ENCODE data around the gene TSPAN9. TPM values are rescaled to one million over a fixed set of nuclear protein-coding genes. Genes with fewer than 3 reads are reported as not detected.

The TSPAN9 gene
- polyA plus RNA-seq, 1 donor from 2014 or later = not detected

- peaks cover 0 to 4% (median 3%) of the 10 kb centered on the region in 3 donors for H3K4me1 Mint-ChIP-seq
- H3K9me3 Mint-ChIP-seq = peaks cover 0 to 4% (median 4%) of the 10 kb centered on the region in 3 donors
- no peaks in the 10 kb centered on the region for H3K27me3 Mint-ChIP-seq
- no peak overlapping the region for H3K27ac Mint-ChIP-seq
- peaks cover 1% of the 10 kb centered on the region for H3K36me3 Mint-ChIP-seq
- no peak overlapping the region for H3K4me3 Mint-ChIP-seq
These were observed 15.6 kb downstream of the TSPAN9 start for GRCh38 chr12:3092764-3093163.

GRCh38 chr12:3097186-3097804 lies 20.1 kb downstream of the TSPAN9 start:
- H3K4me1 Mint-ChIP-seq = peaks cover 0 to 10% (median 8%) of the 10 kb centered on the region in 3 donors
- H3K27ac Mint-ChIP-seq = no peak overlapping the region
- peaks cover 7% of the 10 kb centered on the region for H3K27me3 Mint-ChIP-seq
- peaks cover 5% of the 10 kb centered on the region for H3K36me3 Mint-ChIP-seq
- peak overlapping the region in 1 of 4 donors; percentile 63 for H3K4me3 Mint-ChIP-seq
- peaks cover 4 to 22% (median 21%) of the 10 kb centered on the region in 3 donors for H3K9me3 Mint-ChIP-seq

GRCh38 chr12:3097836-3098235 lies 20.7 kb downstream of the TSPAN9 start:
- Mint-ChIP-seq H3K27me3 (peaks cover 10% of the 10 kb centered on the region), H3K27ac (no peak overlapping the region), H3K36me3 (peaks cover 5% of the 10 kb centered on the region), H3K9me3 (peaks cover 4 to 22% (median 21%) of the 10 kb centered on the region in 3 donors), H3K4me1 (peaks cover 0 to 10% (median 8%) of the 10 kb centered on the region in 3 donors), H3K4me3 (peak overlapping the region in 1 of 4 donors; percentile 63)

GRCh38 chr12:3098436-3098835 lies 21.3 kb downstream of the TSPAN9 start:
- peak overlapping the region in 1 of 4 donors; percentile 4 for H3K4me3 Mint-ChIP-seq
- H3K27me3 Mint-ChIP-seq = peaks cover 14% of the 10 kb centered on the region
- H3K36me3 Mint-ChIP-seq = peaks cover 5% of the 10 kb centered on the region
- peaks cover 4 to 22% (median 21%) of the 10 kb centered on the region in 3 donors for H3K9me3 Mint-ChIP-seq
- H3K27ac Mint-ChIP-seq = no peak overlapping the region
- peaks cover 0 to 10% (median 8%) of the 10 kb centered on the region in 3 donors for H3K4me1 Mint-ChIP-seq

GRCh38 chr12:3099146-3099545 lies 22.0 kb downstream of the TSPAN9 start:
- Mint-ChIP-seq H3K27me3 (peaks cover 16% of the 10 kb centered on the region), H3K4me3 (peak overlapping the region in 1 of 4 donors; percentile 24), H3K27ac (no peak overlapping the region), H3K36me3 (peaks cover 5% of the 10 kb centered on the region), H3K4me1 (peaks cover 0 to 10% (median 8%) of the 10 kb centered on the region in 3 donors), H3K9me3 (peaks cover 4 to 22% (median 21%) of the 10 kb centered on the region in 3 donors)

GRCh38 chr12:3101309-3102024 lies 24.3 kb downstream of the TSPAN9 start:
- peaks cover 5% of the 10 kb centered on the region for H3K36me3 Mint-ChIP-seq
- peaks cover 4 to 18% (median 17%) of the 10 kb centered on the region in 3 donors for H3K9me3 Mint-ChIP-seq
- H3K27ac Mint-ChIP-seq = no peak overlapping the region
- peaks cover 16% of the 10 kb centered on the region for H3K27me3 Mint-ChIP-seq
- no peak overlapping the region for H3K4me3 Mint-ChIP-seq
- peaks cover 0 to 10% (median 8%) of the 10 kb centered on the region in 3 donors for H3K4me1 Mint-ChIP-seq

GRCh38 chr12:3102771-3103410 lies 25.7 kb downstream of the TSPAN9 start:
- H3K36me3 Mint-ChIP-seq = peaks cover 3% of the 10 kb centered on the region
- peaks cover 15% of the 10 kb centered on the region for H3K27me3 Mint-ChIP-seq
- no peak overlapping the region for H3K4me3 Mint-ChIP-seq
- H3K4me1 Mint-ChIP-seq = peaks cover 0 to 5% (median 3%) of the 10 kb centered on the region in 3 donors
- peak overlapping the region in 1 of 3 donors; percentile 52 for H3K27ac Mint-ChIP-seq
- peaks cover 4 to 18% (median 17%) of the 10 kb centered on the region in 3 donors for H3K9me3 Mint-ChIP-seq

- Mint-ChIP-seq H3K27me3 (peaks cover 17% of the 10 kb centered on the region), H3K4me3 (peak overlapping the region in 1 of 4 donors; percentile 18), H3K4me1 (peaks cover 0 to 1% (median 0%) of the 10 kb centered on the region in 3 donors), H3K9me3 (peaks cover 4 to 14% (median 13%) of the 10 kb centered on the region in 3 donors), H3K36me3 (peaks cover 3% of the 10 kb centered on the region), H3K27ac (no peak overlapping the region)
These were observed 26.6 kb downstream of the TSPAN9 start for GRCh38 chr12:3103806-3104205.

- Mint-ChIP-seq H3K4me1 (no peaks in the 10 kb centered on the region), H3K27ac (no peak overlapping the region), H3K36me3 (no peaks in the 10 kb centered on the region), H3K4me3 (no peak overlapping the region), H3K9me3 (peaks cover 0 to under 1% (median 0%) of the 10 kb centered on the region in 3 donors), H3K27me3 (peaks cover 12% of the 10 kb centered on the region)
These were observed 28.7 kb downstream of the TSPAN9 start for GRCh38 chr12:3105690-3106479.

- Mint-ChIP-seq H3K9me3 (no peaks in the 10 kb centered on the region), H3K27ac (no peak overlapping the region), H3K4me3 (no peak overlapping the region), H3K4me1 (no peaks in the 10 kb centered on the region), H3K36me3 (no peaks in the 10 kb centered on the region), H3K27me3 (peaks cover 12% of the 10 kb centered on the region)
These were observed 29.4 kb downstream of the TSPAN9 start for GRCh38 chr12:3106579-3106978.

- Mint-ChIP-seq H3K27me3 (peaks cover 12% of the 10 kb centered on the region), H3K4me3 (no peak overlapping the region), H3K4me1 (no peaks in the 10 kb centered on the region), H3K36me3 (no peaks in the 10 kb centered on the region), H3K27ac (no peak overlapping the region), H3K9me3 (no peaks in the 10 kb centered on the region)
These were observed 29.9 kb downstream of the TSPAN9 start for GRCh38 chr12:3107071-3107583.

GRCh38 chr12:3107954-3108353 lies 30.8 kb downstream of the TSPAN9 start:
- no peak overlapping the region for H3K27ac Mint-ChIP-seq
- H3K27me3 Mint-ChIP-seq = peaks cover 11% of the 10 kb centered on the region
- H3K4me3 Mint-ChIP-seq = no peak overlapping the region
- no peaks in the 10 kb centered on the region for H3K36me3 Mint-ChIP-seq
- H3K4me1 Mint-ChIP-seq = no peaks in the 10 kb centered on the region
- no peaks in the 10 kb centered on the region for H3K9me3 Mint-ChIP-seq

GRCh38 chr12:3110578-3110977 lies 33.4 kb downstream of the TSPAN9 start:
- H3K27me3 Mint-ChIP-seq = peaks cover 13% of the 10 kb centered on the region

GRCh38 chr12:3113671-3114325 lies 36.6 kb downstream of the TSPAN9 start:
- Mint-ChIP-seq H3K27ac (peak overlapping the region in 1 of 3 donors; percentile 8), H3K4me3 (no peak overlapping the region), H3K4me1 (no peaks in the 10 kb centered on the region), H3K36me3 (peaks cover 3% of the 10 kb centered on the region), H3K27me3 (peaks cover 22% of the 10 kb centered on the region), H3K9me3 (peaks cover 0 to 3% (median 0%) of the 10 kb centered on the region in 3 donors)

More at GRCh38 chr12:3110578-3110977, 33.4 kb downstream of the TSPAN9 start:
- H3K4me3 Mint-ChIP-seq = no peak overlapping the region
- H3K4me1 Mint-ChIP-seq = no peaks in the 10 kb centered on the region
- no peak overlapping the region for H3K27ac Mint-ChIP-seq
- no peaks in the 10 kb centered on the region for H3K36me3 Mint-ChIP-seq
- H3K9me3 Mint-ChIP-seq = peaks cover 0 to 3% (median 0%) of the 10 kb centered on the region in 3 donors

All from IgD-negative memory B cell (primary cell).